Measurements from ENCODE around the gene CDH12. TPM values are rescaled to one million over a fixed set of nuclear protein-coding genes. Genes with fewer than 3 reads are reported as not detected.

Gene CDH12
- total RNA-seq, 1 donor from 2014 or later = not detected

- Histone ChIP-seq H3K4me3 (no peak overlapping the region), H3K27me3 (no peaks in the 10 kb centered on the region), H3K36me3 (no peaks in the 10 kb centered on the region), H3K9me3 (no peaks in the 10 kb centered on the region), H3K27ac (no peak overlapping the region), H3K4me1 (no peaks in the 10 kb centered on the region)
- DNase-seq (ENCODE audit: extremely low spot score in 2 of 2) = no peak
- TF ChIP-seq POLR2A (IDR thresholded peaks at IDR 0.05) (no peak), POLR2AphosphoS5 (IDR thresholded peaks at IDR 0.05; ENCODE audit: insufficient read depth in 1 of 2, low read depth in 1 of 2) (no peak)
- TF ChIP-seq, protein P1, sequence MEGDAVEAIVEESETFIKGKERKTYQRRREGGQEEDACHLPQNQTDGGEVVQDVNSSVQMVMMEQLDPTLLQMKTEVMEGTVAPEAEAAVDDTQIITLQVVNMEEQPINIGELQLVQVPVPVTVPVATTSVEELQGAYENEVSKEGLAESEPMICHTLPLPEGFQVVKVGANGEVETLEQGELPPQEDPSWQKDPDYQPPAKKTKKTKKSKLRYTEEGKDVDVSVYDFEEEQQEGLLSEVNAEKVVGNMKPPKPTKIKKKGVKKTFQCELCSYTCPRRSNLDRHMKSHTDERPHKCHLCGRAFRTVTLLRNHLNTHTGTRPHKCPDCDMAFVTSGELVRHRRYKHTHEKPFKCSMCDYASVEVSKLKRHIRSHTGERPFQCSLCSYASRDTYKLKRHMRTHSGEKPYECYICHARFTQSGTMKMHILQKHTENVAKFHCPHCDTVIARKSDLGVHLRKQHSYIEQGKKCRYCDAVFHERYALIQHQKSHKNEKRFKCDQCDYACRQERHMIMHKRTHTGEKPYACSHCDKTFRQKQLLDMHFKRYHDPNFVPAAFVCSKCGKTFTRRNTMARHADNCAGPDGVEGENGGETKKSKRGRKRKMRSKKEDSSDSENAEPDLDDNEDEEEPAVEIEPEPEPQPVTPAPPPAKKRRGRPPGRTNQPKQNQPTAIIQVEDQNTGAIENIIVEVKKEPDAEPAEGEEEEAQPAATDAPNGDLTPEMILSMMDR (IDR thresholded peaks at IDR 0.05) = no peak
- intact Hi-C loops (cut with DNase I) = no loop called here
Observed at GRCh38 chr5:21858441-21858840, 994.7 kb downstream of the CDH12 start.

- H3K4me3 ChIP-seq = no peak overlapping the region
- no peaks in the 10 kb centered on the region for H3K27me3 ChIP-seq
- no peaks in the 10 kb centered on the region for H3K9me3 ChIP-seq
- TF ChIP-seq POLR2A (IDR thresholded peaks at IDR 0.05) (no peak), POLR2AphosphoS5 (IDR thresholded peaks at IDR 0.05; ENCODE audit: insufficient read depth in 1 of 2, low read depth in 1 of 2) (no peak)
- TF ChIP-seq, protein P1 (IDR thresholded peaks at IDR 0.05) = no peak
- no peaks in the 10 kb centered on the region for H3K4me1 ChIP-seq
- H3K36me3 ChIP-seq = no peaks in the 10 kb centered on the region
- DNase-seq (ENCODE audit: extremely low spot score in 2 of 2) = no peak
- intact Hi-C loops (cut with DNase I) = no loop called here
- H3K27ac ChIP-seq = no peak overlapping the region
Observed at GRCh38 chr5:21856987-21857386, 996.2 kb downstream of the CDH12 start.

DNA sequence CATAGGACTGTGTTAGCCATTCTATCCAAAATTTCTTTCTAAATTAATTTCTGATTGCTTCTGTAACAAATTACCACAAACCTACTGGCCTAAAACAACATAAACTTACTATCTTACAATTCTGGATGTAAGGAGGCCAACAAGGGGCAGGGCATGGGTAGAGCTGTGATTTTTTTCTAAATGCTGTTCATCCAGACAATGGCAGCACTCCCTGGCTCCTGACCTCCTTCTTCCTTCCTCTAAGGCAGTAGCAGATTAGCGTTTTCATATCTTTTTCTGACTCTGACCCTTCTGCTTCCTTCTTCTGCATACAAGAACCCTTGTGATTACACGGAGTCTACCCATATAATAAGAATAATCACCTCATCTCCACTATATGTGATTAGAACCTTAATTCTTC lies 1005.8 kb downstream of the CDH12 start:
- Histone ChIP-seq H3K4me1 (no peaks in the 10 kb centered on the region), H3K4me3 (no peak overlapping the region), H3K36me3 (no peaks in the 10 kb centered on the region), H3K27ac (no peak overlapping the region), H3K9me3 (no peaks in the 10 kb centered on the region), H3K27me3 (no peaks in the 10 kb centered on the region)
- intact Hi-C loops (cut with DNase I) = no loop called here
- TF ChIP-seq, protein P1 (IDR thresholded peaks at IDR 0.05) = no peak
- no peak for TF ChIP-seq POLR2AphosphoS5 (IDR thresholded peaks at IDR 0.05; ENCODE audit: insufficient read depth in 1 of 2, low read depth in 1 of 2)
- DNase-seq (ENCODE audit: extremely low spot score in 2 of 2) = no peak

GRCh38 chr5:21844960-21845359 lies 1008.2 kb downstream of the CDH12 start:
- Histone ChIP-seq H3K27ac (no peak overlapping the region), H3K4me1 (no peaks in the 10 kb centered on the region), H3K9me3 (no peaks in the 10 kb centered on the region), H3K4me3 (no peak overlapping the region), H3K36me3 (no peaks in the 10 kb centered on the region), H3K27me3 (no peaks in the 10 kb centered on the region)
- TF ChIP-seq POLR2A (IDR thresholded peaks at IDR 0.05) (no peak), POLR2AphosphoS5 (IDR thresholded peaks at IDR 0.05; ENCODE audit: insufficient read depth in 1 of 2, low read depth in 1 of 2) (no peak)
- TF ChIP-seq, protein P1 (IDR thresholded peaks at IDR 0.05) = no peak
- no peak for DNase-seq (ENCODE audit: extremely low spot score in 2 of 2)
- intact Hi-C loops (cut with DNase I) = no loop called here

DNA sequence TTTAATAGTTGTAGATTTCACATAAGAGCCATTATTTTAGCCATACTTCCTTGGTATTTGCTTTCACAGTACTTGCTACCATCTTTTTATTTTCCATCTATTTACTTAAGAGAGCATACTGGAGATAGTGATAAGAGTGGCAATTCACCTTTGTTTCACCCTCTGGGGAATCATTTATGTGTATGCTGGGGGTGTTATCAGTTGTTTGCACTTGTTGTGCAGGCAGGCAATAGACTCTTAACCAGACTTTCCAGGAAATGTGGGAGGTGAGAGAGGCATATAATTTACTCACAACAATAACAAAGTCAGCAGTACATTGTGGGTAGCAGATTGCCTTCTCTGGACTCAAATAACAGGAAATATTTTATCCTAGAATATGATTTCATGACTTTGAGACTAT lies 1018.3 kb downstream of the CDH12 start:
- intact Hi-C loops (cut with DNase I) = no loop called here
- no peak overlapping the region for H3K27ac ChIP-seq
- H3K9me3 ChIP-seq = no peaks in the 10 kb centered on the region
- H3K36me3 ChIP-seq = no peaks in the 10 kb centered on the region
- TF ChIP-seq, protein P1 (IDR thresholded peaks at IDR 0.05) = no peak
- no peak for TF ChIP-seq POLR2AphosphoS5 (IDR thresholded peaks at IDR 0.05; ENCODE audit: insufficient read depth in 1 of 2, low read depth in 1 of 2)
- no peak for TF ChIP-seq POLR2A (IDR thresholded peaks at IDR 0.05)
- H3K4me3 ChIP-seq = no peak overlapping the region
- no peaks in the 10 kb centered on the region for H3K27me3 ChIP-seq
- H3K4me1 ChIP-seq = no peaks in the 10 kb centered on the region
- no peak for DNase-seq (ENCODE audit: extremely low spot score in 2 of 2)

Data from vagina (tissue), 2 donors.